Nephron progenitor cell (in vitro differentiated cells): ENCODE measurements around the gene SFI1.
A peak's percentile ranks its signal among the peaks of the same experiment; 100 is the strongest.
"Not testable (repeated sequence)": the region's sequence is repeated elsewhere in the genome, so short reads cannot be mapped to it uniquely, and the experiment has no call there.

Source experiments
- DNase-seq: peaks from one replicate; pipeline ENCODE4 v3.0.0; 2021
- H3K27ac Mint-ChIP-seq: 2 replicates; pipeline ENCODE4 v1.8.0; 2021; ENCODE audit warnings: mild to moderate bottlenecking, moderate library complexity, mixed read lengths
- H3K27me3 Mint-ChIP-seq: 2 replicates; pipeline ENCODE4 v1.8.0; 2021; ENCODE audit warnings: mild to moderate bottlenecking, low read depth, mixed read lengths; ENCODE audit not compliant: poor library complexity
- H3K36me3 Mint-ChIP-seq: 2 replicates; pipeline ENCODE4 v1.8.0; 2021; ENCODE audit warnings: low read depth, mixed read lengths
- H3K4me1 Mint-ChIP-seq: 2 replicates; pipeline ENCODE4 v1.8.0; 2021; ENCODE audit warnings: mixed read lengths
- H3K4me3 Mint-ChIP-seq: 2 replicates; pipeline ENCODE4 v1.8.0; 2021; ENCODE audit warnings: mild to moderate bottlenecking, moderate library complexity, mixed read lengths
- H3K9me3 Mint-ChIP-seq: 2 replicates; pipeline ENCODE4 v1.8.0; 2021; ENCODE audit warnings: mild to moderate bottlenecking, moderate library complexity, mixed read lengths
- TF ChIP-seq, protein P1 (sequence below): fragments of 200-600 bp; sonication (generic); IDR thresholded peaks from 2 replicates; pipeline ENCODE4 v1.5.0; 2021; ENCODE audit warnings: antibody characterized with exemption

The SFI1 gene

DNA sequence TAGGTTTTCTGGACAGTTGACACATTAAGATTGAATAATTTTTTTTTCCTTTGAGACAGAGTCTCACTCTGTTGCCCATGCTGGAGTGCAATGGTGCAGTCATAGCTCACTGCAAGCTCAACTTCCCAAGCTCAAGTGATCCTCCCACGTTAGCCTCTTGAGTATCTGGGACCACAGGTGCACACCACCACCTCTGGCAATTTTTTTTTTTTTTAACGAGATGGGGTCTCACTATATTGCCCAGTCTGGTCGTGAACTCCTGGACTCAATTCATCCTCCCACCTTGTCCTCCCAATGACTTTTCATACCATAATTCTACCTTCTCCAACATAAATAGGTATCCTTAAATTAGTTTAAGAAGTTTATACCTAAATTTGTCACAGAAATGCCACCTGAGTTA is 15.2 kb upstream of the SFI1 start:
- H3K36me3 Mint-ChIP-seq = peaks cover 85% of the 10 kb centered on the region
- TF ChIP-seq, protein P1, sequence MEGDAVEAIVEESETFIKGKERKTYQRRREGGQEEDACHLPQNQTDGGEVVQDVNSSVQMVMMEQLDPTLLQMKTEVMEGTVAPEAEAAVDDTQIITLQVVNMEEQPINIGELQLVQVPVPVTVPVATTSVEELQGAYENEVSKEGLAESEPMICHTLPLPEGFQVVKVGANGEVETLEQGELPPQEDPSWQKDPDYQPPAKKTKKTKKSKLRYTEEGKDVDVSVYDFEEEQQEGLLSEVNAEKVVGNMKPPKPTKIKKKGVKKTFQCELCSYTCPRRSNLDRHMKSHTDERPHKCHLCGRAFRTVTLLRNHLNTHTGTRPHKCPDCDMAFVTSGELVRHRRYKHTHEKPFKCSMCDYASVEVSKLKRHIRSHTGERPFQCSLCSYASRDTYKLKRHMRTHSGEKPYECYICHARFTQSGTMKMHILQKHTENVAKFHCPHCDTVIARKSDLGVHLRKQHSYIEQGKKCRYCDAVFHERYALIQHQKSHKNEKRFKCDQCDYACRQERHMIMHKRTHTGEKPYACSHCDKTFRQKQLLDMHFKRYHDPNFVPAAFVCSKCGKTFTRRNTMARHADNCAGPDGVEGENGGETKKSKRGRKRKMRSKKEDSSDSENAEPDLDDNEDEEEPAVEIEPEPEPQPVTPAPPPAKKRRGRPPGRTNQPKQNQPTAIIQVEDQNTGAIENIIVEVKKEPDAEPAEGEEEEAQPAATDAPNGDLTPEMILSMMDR = no peak
- no peaks in the 10 kb centered on the region for H3K27me3 Mint-ChIP-seq
- no peak for DNase-seq
- H3K4me1 Mint-ChIP-seq = peaks cover 7% of the 10 kb centered on the region
- H3K9me3 Mint-ChIP-seq = no peaks in the 10 kb centered on the region
- no peak overlapping the region for H3K4me3 Mint-ChIP-seq
- no peak overlapping the region for H3K27ac Mint-ChIP-seq

DNA sequence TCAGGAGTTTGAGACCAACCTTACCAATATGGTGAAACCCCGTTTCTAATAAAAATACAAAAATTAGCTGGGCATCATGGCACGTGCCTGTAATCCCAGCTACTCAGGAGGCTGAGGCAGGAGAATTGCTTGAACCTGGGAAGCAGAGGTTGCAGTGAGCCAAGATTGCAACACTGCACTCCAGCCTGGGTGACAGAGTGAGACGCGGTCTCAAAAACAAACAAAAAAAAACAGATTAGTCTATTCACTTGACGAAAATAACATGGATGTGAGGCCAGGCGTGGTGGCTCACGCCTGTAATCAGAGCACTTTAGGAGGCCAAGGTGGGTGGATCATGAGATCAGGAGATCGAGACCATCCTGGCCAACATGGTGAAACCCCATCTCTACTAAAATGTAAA is 13.9 kb upstream of the SFI1 start:
- not testable (repeated sequence) for H3K9me3 Mint-ChIP-seq, H3K27me3 Mint-ChIP-seq, DNase-seq, H3K4me1 Mint-ChIP-seq, H3K4me3 Mint-ChIP-seq
- Mint-ChIP-seq H3K36me3 (peaks cover 88% of the 10 kb centered on the region), H3K27ac (peak overlapping the region; percentile 72)

DNA sequence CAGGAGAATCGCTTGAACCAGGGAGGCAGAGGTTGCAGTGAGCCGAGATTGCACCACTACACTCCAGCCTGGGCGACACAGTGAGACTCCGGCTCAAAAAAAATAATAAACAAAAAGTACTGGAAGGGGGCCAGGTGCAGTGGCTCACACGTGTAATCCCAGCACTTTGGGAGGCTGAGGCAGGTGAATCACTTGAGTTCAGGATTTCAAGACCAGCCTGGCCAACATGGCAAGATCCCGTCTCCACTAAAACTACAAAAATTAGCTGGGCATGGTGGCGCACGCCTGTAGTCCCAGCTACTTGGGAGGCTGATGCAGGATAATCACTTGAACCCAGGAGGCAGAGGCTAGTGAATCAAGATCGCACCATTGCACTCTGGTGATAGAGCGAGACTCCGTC is 10.0 kb upstream of the SFI1 start:
- H3K4me3 Mint-ChIP-seq, H3K27me3 Mint-ChIP-seq, H3K9me3 Mint-ChIP-seq, H3K27ac Mint-ChIP-seq, DNase-seq: not testable (repeated sequence)
- Mint-ChIP-seq H3K36me3 (peaks cover 54% of the 10 kb centered on the region), H3K4me1 (peaks cover 29% of the 10 kb centered on the region)

DNA sequence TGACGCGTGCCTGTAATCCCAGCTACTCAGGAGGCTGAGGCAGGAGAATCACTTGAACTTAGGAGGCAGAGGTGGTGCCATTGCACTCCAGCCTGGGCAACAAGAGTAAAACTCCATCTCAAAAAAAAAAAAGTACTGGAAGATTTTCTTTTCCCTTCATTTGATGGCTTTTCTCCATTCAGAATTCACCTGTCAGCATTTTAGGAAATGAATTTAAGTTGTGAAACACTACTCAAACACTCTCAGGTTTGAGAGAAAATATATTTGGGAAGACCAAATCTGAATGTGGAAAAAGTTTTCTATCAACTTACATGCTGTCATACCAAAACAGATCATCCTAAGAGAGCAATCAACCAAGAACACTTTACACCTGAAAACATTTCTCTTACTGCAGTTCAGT is 9.4 kb upstream of the SFI1 start:
- TF ChIP-seq, protein P1 = no peak
- Mint-ChIP-seq H3K4me3 (no peak overlapping the region), H3K27ac (no peak overlapping the region), H3K4me1 (peaks cover 33% of the 10 kb centered on the region), H3K27me3 (no peaks in the 10 kb centered on the region), H3K9me3 (no peaks in the 10 kb centered on the region), H3K36me3 (peaks cover 48% of the 10 kb centered on the region)
- DNase-seq = no peak

DNA sequence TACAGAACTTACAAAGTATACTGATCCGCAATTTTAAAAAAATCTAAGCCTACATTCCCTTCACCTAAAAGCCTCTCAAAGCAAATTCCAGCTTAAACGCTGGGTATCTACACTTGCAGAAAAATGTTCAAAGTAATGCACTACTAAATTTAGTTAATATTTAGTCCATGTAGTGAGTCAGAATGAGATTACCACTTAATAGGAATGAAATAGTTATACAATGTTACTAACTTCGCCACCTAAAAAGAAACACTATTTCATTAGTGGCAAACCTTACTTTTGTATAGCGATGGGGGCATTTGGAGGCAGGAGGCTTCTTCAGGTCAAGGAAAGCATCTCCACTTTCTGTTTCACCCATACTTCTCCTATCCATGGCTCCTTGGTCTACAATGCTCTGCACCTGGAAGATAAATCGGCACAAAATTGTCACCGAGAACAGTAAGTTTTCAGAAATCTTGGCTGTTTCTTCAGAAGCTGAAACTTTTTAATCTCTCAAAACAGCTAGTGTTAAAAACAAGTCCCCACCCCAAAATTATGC is 7.9 kb upstream of the SFI1 start:
- no peak overlapping the region for H3K27ac Mint-ChIP-seq
- no peak for DNase-seq
- H3K27me3 Mint-ChIP-seq = no peaks in the 10 kb centered on the region
- TF ChIP-seq, protein P1 = no peak
- peak overlapping the region; percentile 83 for H3K4me3 Mint-ChIP-seq
- no peaks in the 10 kb centered on the region for H3K9me3 Mint-ChIP-seq
- H3K4me1 Mint-ChIP-seq = peaks cover 37% of the 10 kb centered on the region
- H3K36me3 Mint-ChIP-seq = peaks cover 34% of the 10 kb centered on the region

DNA sequence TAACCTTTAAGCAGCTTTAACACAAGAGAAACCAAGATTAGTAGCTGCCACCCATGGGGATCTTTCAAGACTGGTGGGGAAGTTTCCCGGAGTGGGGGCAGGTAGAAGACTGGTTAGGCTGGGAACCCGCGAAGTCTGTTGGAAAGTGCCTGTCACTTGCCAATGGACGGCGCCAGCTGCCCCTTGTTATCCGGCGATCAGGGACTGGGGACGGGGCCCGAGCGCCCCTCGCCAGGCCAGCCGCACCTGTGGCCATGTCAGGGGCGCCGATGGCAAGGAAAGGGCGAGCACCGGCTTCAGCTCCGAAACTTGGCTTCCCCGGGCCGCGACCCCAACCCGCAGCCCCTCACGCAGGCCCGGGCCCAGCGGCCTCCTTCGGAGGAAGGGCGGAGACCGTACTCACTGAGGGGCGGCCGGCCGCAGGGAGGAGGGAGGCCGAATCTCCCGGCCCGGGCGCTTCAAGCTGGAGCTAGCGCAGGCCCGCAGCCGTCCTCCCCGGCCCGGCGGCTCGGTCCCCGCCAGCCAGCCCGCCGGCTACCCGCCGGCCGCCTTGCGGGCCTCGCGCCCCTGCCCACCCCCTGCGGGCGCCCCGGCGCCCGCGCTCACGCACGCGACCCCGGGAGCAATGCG is 7.2 kb upstream of the SFI1 start:
- H3K9me3 Mint-ChIP-seq = no peaks in the 10 kb centered on the region
- TF ChIP-seq, protein P1 = no peak
- no peaks in the 10 kb centered on the region for H3K27me3 Mint-ChIP-seq
- H3K27ac Mint-ChIP-seq = no peak overlapping the region
- peaks cover 27% of the 10 kb centered on the region for H3K36me3 Mint-ChIP-seq
- DNase-seq = peak; percentile 67
- H3K4me3 Mint-ChIP-seq = peak overlapping the region; percentile 83
- H3K4me1 Mint-ChIP-seq = peaks cover 42% of the 10 kb centered on the region
